ENCODE measurements around the gene ZNF343.
"Not testable (repeated sequence)": the region's sequence is repeated elsewhere in the genome, so short reads cannot be mapped to it uniquely, and the experiment has no call there.

Gene ZNF343

GRCh38 chr20:2506426-2506825 is 2.3 kb downstream of the ZNF343 start:
- H3K9me3 ChIP-seq (ENCODE audit: control insufficient read depth in 1 of 2, low read length in 2 of 2); H3K4me3 ChIP-seq (ENCODE audit: low read depth in 1 of 2, low read length in 2 of 2); H3K27me3 ChIP-seq (ENCODE audit: control insufficient read depth in 1 of 2, insufficient read depth in 2 of 2, low read length in 2 of 2); H3K9ac ChIP-seq (ENCODE audit: low read depth in 1 of 2, low read length in 2 of 2); H3K27ac ChIP-seq (ENCODE audit: low read depth, low read length); H3K4me1 ChIP-seq (ENCODE audit: control insufficient read depth in 1 of 2, insufficient read depth in 2 of 2, low read length in 2 of 2); H3K36me3 ChIP-seq (ENCODE audit: control insufficient read depth in 1 of 2, insufficient read depth in 2 of 2, low read length in 2 of 2): not testable (repeated sequence)

- not testable (repeated sequence) for H3K27me3 ChIP-seq (ENCODE audit: control insufficient read depth in 1 of 2, insufficient read depth in 2 of 2, low read length in 2 of 2); H3K36me3 ChIP-seq (ENCODE audit: control insufficient read depth in 1 of 2, insufficient read depth in 2 of 2, low read length in 2 of 2); H3K4me1 ChIP-seq (ENCODE audit: control insufficient read depth in 1 of 2, insufficient read depth in 2 of 2, low read length in 2 of 2); H3K9me3 ChIP-seq (ENCODE audit: control insufficient read depth in 1 of 2, low read length in 2 of 2); H3K4me3 ChIP-seq (ENCODE audit: low read depth in 1 of 2, low read length in 2 of 2); H3K9ac ChIP-seq (ENCODE audit: low read depth in 1 of 2, low read length in 2 of 2); H3K27ac ChIP-seq (ENCODE audit: low read depth, low read length)
Measured at GRCh38 chr20:2504803-2505202, 3.9 kb downstream of the ZNF343 start.

- peaks cover 6 to 23% of the 10 kb centered on the region in 2 donors for H3K36me3 ChIP-seq (ENCODE audit: control insufficient read depth in 1 of 2, insufficient read depth in 2 of 2, low read length in 2 of 2)
- H3K27ac ChIP-seq (ENCODE audit: low read depth, low read length); H3K27me3 ChIP-seq (ENCODE audit: control insufficient read depth in 1 of 2, insufficient read depth in 2 of 2, low read length in 2 of 2); H3K9ac ChIP-seq (ENCODE audit: low read depth in 1 of 2, low read length in 2 of 2); H3K4me3 ChIP-seq (ENCODE audit: low read depth in 1 of 2, low read length in 2 of 2); H3K9me3 ChIP-seq (ENCODE audit: control insufficient read depth in 1 of 2, low read length in 2 of 2); H3K4me1 ChIP-seq (ENCODE audit: control insufficient read depth in 1 of 2, insufficient read depth in 2 of 2, low read length in 2 of 2): not testable (repeated sequence)
Measured at GRCh38 chr20:2502808-2503384, 5.8 kb downstream of the ZNF343 start.

GRCh38 chr20:2485661-2486060 is 23.1 kb downstream of the ZNF343 start:
- Histone ChIP-seq H3K4me3 (ENCODE audit: low read depth in 1 of 2, low read length in 2 of 2) (no peak overlapping the region), H3K4me1 (ENCODE audit: control insufficient read depth in 1 of 2, insufficient read depth in 2 of 2, low read length in 2 of 2) (no peaks in the 10 kb centered on the region), H3K9me3 (ENCODE audit: control insufficient read depth in 1 of 2, low read length in 2 of 2) (peaks cover 0 to under 1% of the 10 kb centered on the region in 2 donors), H3K27ac (ENCODE audit: low read depth, low read length) (no peak overlapping the region), H3K36me3 (ENCODE audit: control insufficient read depth in 1 of 2, insufficient read depth in 2 of 2, low read length in 2 of 2) (peaks cover 32 to 58% of the 10 kb centered on the region in 2 donors), H3K9ac (ENCODE audit: low read depth in 1 of 2, low read length in 2 of 2) (no peak overlapping the region), H3K27me3 (ENCODE audit: control insufficient read depth in 1 of 2, insufficient read depth in 2 of 2, low read length in 2 of 2) (no peaks in the 10 kb centered on the region)

GRCh38 chr20:2485080-2485479 is 23.6 kb downstream of the ZNF343 start:
- no peaks in the 10 kb centered on the region for H3K27me3 ChIP-seq (ENCODE audit: control insufficient read depth in 1 of 2, insufficient read depth in 2 of 2, low read length in 2 of 2)
- no peaks in the 10 kb centered on the region for H3K4me1 ChIP-seq (ENCODE audit: control insufficient read depth in 1 of 2, insufficient read depth in 2 of 2, low read length in 2 of 2)
- H3K4me3 ChIP-seq (ENCODE audit: low read depth in 1 of 2, low read length in 2 of 2) = no peak overlapping the region
- H3K9me3 ChIP-seq (ENCODE audit: control insufficient read depth in 1 of 2, low read length in 2 of 2) = peaks cover 0 to 5% of the 10 kb centered on the region in 2 donors
- H3K36me3 ChIP-seq (ENCODE audit: control insufficient read depth in 1 of 2, insufficient read depth in 2 of 2, low read length in 2 of 2) = peaks cover 32 to 58% of the 10 kb centered on the region in 2 donors
- no peak overlapping the region for H3K9ac ChIP-seq (ENCODE audit: low read depth in 1 of 2, low read length in 2 of 2)
- no peak overlapping the region for H3K27ac ChIP-seq (ENCODE audit: low read depth, low read length)

GRCh38 chr20:2483504-2483903 is 25.2 kb downstream of the ZNF343 start:
- H3K9me3 ChIP-seq (ENCODE audit: control insufficient read depth in 1 of 2, low read length in 2 of 2) = peaks cover 0 to 5% of the 10 kb centered on the region in 2 donors
- H3K27ac ChIP-seq (ENCODE audit: low read depth, low read length) = no peak overlapping the region
- H3K4me1 ChIP-seq (ENCODE audit: control insufficient read depth in 1 of 2, insufficient read depth in 2 of 2, low read length in 2 of 2) = no peaks in the 10 kb centered on the region
- no peaks in the 10 kb centered on the region for H3K27me3 ChIP-seq (ENCODE audit: control insufficient read depth in 1 of 2, insufficient read depth in 2 of 2, low read length in 2 of 2)
- no peak overlapping the region for H3K9ac ChIP-seq (ENCODE audit: low read depth in 1 of 2, low read length in 2 of 2)
- peaks cover 32 to 50% of the 10 kb centered on the region in 2 donors for H3K36me3 ChIP-seq (ENCODE audit: control insufficient read depth in 1 of 2, insufficient read depth in 2 of 2, low read length in 2 of 2)
- no peak overlapping the region for H3K4me3 ChIP-seq (ENCODE audit: low read depth in 1 of 2, low read length in 2 of 2)

- H3K9ac ChIP-seq (ENCODE audit: low read depth in 1 of 2, low read length in 2 of 2) = no peak overlapping the region
- peaks cover 0 to 5% of the 10 kb centered on the region in 2 donors for H3K9me3 ChIP-seq (ENCODE audit: control insufficient read depth in 1 of 2, low read length in 2 of 2)
- peaks cover 25 to 33% of the 10 kb centered on the region in 2 donors for H3K36me3 ChIP-seq (ENCODE audit: control insufficient read depth in 1 of 2, insufficient read depth in 2 of 2, low read length in 2 of 2)
- H3K4me1 ChIP-seq (ENCODE audit: control insufficient read depth in 1 of 2, insufficient read depth in 2 of 2, low read length in 2 of 2) = no peaks in the 10 kb centered on the region
- no peak overlapping the region for H3K4me3 ChIP-seq (ENCODE audit: low read depth in 1 of 2, low read length in 2 of 2)
- no peak overlapping the region for H3K27ac ChIP-seq (ENCODE audit: low read depth, low read length)
- no peaks in the 10 kb centered on the region for H3K27me3 ChIP-seq (ENCODE audit: control insufficient read depth in 1 of 2, insufficient read depth in 2 of 2, low read length in 2 of 2)
Measured at GRCh38 chr20:2480381-2480780, 28.3 kb downstream of the ZNF343 start.

- Histone ChIP-seq H3K9me3 (ENCODE audit: control insufficient read depth in 1 of 2, low read length in 2 of 2) (peaks cover 0 to 5% of the 10 kb centered on the region in 2 donors), H3K27ac (ENCODE audit: low read depth, low read length) (no peak overlapping the region), H3K36me3 (ENCODE audit: control insufficient read depth in 1 of 2, insufficient read depth in 2 of 2, low read length in 2 of 2) (peaks cover 3 to 5% of the 10 kb centered on the region in 2 donors), H3K27me3 (ENCODE audit: control insufficient read depth in 1 of 2, insufficient read depth in 2 of 2, low read length in 2 of 2) (no peaks in the 10 kb centered on the region), H3K4me3 (ENCODE audit: low read depth in 1 of 2, low read length in 2 of 2) (no peak overlapping the region), H3K4me1 (ENCODE audit: control insufficient read depth in 1 of 2, insufficient read depth in 2 of 2, low read length in 2 of 2) (no peaks in the 10 kb centered on the region), H3K9ac (ENCODE audit: low read depth in 1 of 2, low read length in 2 of 2) (no peak overlapping the region)
Measured at GRCh38 chr20:2476742-2477615, 31.7 kb downstream of the ZNF343 start.

GRCh38 chr20:2475850-2476741 is 32.6 kb downstream of the ZNF343 start:
- Histone ChIP-seq H3K4me3 (ENCODE audit: low read depth in 1 of 2, low read length in 2 of 2) (no peak overlapping the region), H3K36me3 (ENCODE audit: control insufficient read depth in 1 of 2, insufficient read depth in 2 of 2, low read length in 2 of 2) (peaks cover 0 to 5% of the 10 kb centered on the region in 2 donors), H3K27ac (ENCODE audit: low read depth, low read length) (no peak overlapping the region), H3K4me1 (ENCODE audit: control insufficient read depth in 1 of 2, insufficient read depth in 2 of 2, low read length in 2 of 2) (no peaks in the 10 kb centered on the region), H3K9ac (ENCODE audit: low read depth in 1 of 2, low read length in 2 of 2) (no peak overlapping the region), H3K27me3 (ENCODE audit: control insufficient read depth in 1 of 2, insufficient read depth in 2 of 2, low read length in 2 of 2) (no peaks in the 10 kb centered on the region), H3K9me3 (ENCODE audit: control insufficient read depth in 1 of 2, low read length in 2 of 2) (peaks cover 0 to 5% of the 10 kb centered on the region in 2 donors)

- Histone ChIP-seq H3K27ac (ENCODE audit: low read depth, low read length) (no peak overlapping the region), H3K9me3 (ENCODE audit: control insufficient read depth in 1 of 2, low read length in 2 of 2) (no peaks in the 10 kb centered on the region), H3K27me3 (ENCODE audit: control insufficient read depth in 1 of 2, insufficient read depth in 2 of 2, low read length in 2 of 2) (no peaks in the 10 kb centered on the region), H3K4me1 (ENCODE audit: control insufficient read depth in 1 of 2, insufficient read depth in 2 of 2, low read length in 2 of 2) (peaks cover 9 to 14% of the 10 kb centered on the region in 2 donors), H3K4me3 (ENCODE audit: low read depth in 1 of 2, low read length in 2 of 2) (no peak overlapping the region), H3K36me3 (ENCODE audit: control insufficient read depth in 1 of 2, insufficient read depth in 2 of 2, low read length in 2 of 2) (no peaks in the 10 kb centered on the region), H3K9ac (ENCODE audit: low read depth in 1 of 2, low read length in 2 of 2) (no peak overlapping the region)
Measured at GRCh38 chr20:2473516-2473915, 35.2 kb downstream of the ZNF343 start.
